Neural progenitor cell (in vitro differentiated cells): ENCODE results near the gene CDC14A.

ENCODE experiments used
- EZH2 ChIP-seq: fragments of 200-600 bp; sonication (generic); IDR thresholded peaks from 2 replicates; pipeline ENCODE4 v1.6.1; 2017; ENCODE audit warnings: antibody characterized with exemption, mild to moderate bottlenecking, moderate library complexity
- EZH2phosphoT487 ChIP-seq: fragments of 200-600 bp; sonication (generic); IDR thresholded peaks from 2 replicates; pipeline ENCODE4 v1.6.1; 2017; ENCODE audit warnings: antibody characterized with exemption
- TF ChIP-seq, protein P1 (sequence below): fragments of 200-600 bp; sonication (generic); IDR thresholded peaks from 2 replicates; pipeline ENCODE4 v1.5.1; 2017; ENCODE audit warnings: antibody characterized with exemption, mild to moderate bottlenecking

DNA sequence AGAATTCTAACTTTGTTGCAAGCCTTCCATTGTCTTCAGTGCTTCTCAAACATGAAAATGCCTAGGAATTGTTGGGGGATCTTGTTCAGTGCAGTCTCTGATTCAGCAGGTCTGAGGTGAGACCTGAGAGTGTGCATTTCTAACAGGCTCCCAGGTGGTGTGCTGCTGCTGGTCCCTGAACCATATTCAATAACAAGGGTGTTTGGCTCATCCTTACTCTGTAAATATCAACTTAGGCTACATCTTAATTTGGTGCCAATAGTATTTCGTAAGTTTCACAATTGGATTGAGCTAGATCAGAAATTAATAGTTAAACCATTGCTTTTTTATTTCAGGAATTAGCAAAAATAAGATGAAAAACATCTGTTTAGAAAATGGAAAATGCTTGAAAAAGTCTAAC, 126.5 kb downstream of the CDC14A start:
- TF ChIP-seq, protein P1, sequence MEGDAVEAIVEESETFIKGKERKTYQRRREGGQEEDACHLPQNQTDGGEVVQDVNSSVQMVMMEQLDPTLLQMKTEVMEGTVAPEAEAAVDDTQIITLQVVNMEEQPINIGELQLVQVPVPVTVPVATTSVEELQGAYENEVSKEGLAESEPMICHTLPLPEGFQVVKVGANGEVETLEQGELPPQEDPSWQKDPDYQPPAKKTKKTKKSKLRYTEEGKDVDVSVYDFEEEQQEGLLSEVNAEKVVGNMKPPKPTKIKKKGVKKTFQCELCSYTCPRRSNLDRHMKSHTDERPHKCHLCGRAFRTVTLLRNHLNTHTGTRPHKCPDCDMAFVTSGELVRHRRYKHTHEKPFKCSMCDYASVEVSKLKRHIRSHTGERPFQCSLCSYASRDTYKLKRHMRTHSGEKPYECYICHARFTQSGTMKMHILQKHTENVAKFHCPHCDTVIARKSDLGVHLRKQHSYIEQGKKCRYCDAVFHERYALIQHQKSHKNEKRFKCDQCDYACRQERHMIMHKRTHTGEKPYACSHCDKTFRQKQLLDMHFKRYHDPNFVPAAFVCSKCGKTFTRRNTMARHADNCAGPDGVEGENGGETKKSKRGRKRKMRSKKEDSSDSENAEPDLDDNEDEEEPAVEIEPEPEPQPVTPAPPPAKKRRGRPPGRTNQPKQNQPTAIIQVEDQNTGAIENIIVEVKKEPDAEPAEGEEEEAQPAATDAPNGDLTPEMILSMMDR = no peak
- TF ChIP-seq EZH2phosphoT487 (no peak), EZH2 (no peak)
